ENCODE data around the gene C5. TPM values are rescaled to one million over a fixed set of nuclear protein-coding genes. Genes with fewer than 3 reads are reported as not detected.
A peak's percentile ranks its signal among the peaks of the same experiment; 100 is the strongest.

The C5 gene
- total RNA-seq, 2 experiments from 2014 or later: 3.8 to 7.9 TPM

DNA sequence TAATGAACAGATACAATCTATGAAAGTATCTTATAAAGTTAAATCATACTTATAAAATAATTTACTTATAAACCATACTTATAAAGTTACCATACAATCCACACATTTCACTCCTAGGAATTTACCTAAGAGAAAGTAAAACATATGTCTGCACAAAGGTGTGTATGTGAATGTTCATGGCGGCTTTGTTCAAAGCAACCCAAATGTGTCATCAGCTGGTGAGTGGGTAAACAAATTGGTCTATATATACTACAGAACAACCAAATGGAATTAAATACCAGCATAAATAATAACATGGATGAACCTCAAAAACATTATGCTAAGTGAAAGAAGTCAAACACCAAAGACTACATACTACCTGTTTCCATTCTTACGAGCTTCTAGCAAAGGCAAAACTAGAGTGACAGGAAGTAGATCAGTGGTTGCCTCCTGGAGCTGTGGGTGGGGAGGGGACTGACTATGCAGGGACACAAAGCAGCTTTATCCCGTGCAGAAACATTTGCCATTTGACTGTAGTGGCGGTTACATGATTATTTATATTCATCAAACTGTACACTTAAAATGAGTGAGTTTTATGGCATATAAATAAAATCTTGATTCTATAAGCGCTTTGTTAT, 134.1 kb downstream of the C5 start:
- no TSS peak for BruUV-seq (replicated peaks)
- H4K20me1 ChIP-seq (ENCODE audit: insufficient read depth, low read length): no peaks in the 10 kb centered on the region
- intact Hi-C loops (cut with micrococcal nuclease; ENCODE audit: unreplicated experiment): no loop called here
- H3K4me3 ChIP-seq (ENCODE audit: low read depth, low read length, poor library complexity, severe bottlenecking): no peak overlapping the region
- ChIA-PET POLR2A (interaction anchor here (0.8 to 2.5 kb wide), 4 partner anchors 9 to 15 kb away, joined by 3 to 15 read pairs (median 4); partner anchors contain the start of gene TRAF1), CTCF (ENCODE audit: unreplicated experiment) (no interaction called here)
- H3K9me3 ChIP-seq (ENCODE audit: low read length): no peaks in the 10 kb centered on the region
- DNase-seq (ENCODE audit: low spot score): peak; percentile 31
- peaks cover 44% of the 10 kb centered on the region for H3K36me3 ChIP-seq (ENCODE audit: insufficient read depth, low read length)
- peaks cover 25% of the 10 kb centered on the region for H3K4me1 ChIP-seq (ENCODE audit: insufficient read depth, low read length, poor library complexity, severe bottlenecking)
- H3K9me2 ChIP-seq (ENCODE audit: insufficient read depth, low read length): no peaks in the 10 kb centered on the region
- H3K4me2 ChIP-seq (ENCODE audit: low read length): peak overlapping the region; percentile 24; the same call in 1 of the 2 replicates
- no peak overlapping the region for H3K27ac ChIP-seq (ENCODE audit: low read depth, low read length, poor library complexity, severe bottlenecking)
- TF ChIP-seq, protein P1, sequence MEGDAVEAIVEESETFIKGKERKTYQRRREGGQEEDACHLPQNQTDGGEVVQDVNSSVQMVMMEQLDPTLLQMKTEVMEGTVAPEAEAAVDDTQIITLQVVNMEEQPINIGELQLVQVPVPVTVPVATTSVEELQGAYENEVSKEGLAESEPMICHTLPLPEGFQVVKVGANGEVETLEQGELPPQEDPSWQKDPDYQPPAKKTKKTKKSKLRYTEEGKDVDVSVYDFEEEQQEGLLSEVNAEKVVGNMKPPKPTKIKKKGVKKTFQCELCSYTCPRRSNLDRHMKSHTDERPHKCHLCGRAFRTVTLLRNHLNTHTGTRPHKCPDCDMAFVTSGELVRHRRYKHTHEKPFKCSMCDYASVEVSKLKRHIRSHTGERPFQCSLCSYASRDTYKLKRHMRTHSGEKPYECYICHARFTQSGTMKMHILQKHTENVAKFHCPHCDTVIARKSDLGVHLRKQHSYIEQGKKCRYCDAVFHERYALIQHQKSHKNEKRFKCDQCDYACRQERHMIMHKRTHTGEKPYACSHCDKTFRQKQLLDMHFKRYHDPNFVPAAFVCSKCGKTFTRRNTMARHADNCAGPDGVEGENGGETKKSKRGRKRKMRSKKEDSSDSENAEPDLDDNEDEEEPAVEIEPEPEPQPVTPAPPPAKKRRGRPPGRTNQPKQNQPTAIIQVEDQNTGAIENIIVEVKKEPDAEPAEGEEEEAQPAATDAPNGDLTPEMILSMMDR (conservative IDR thresholded peaks at IDR 0.05; ENCODE audit: low read length): no peak
- no peak for TF ChIP-seq EZH2phosphoT487 (IDR thresholded peaks at IDR 0.05; ENCODE audit: borderline replicate concordance, low read depth, low read length)
- no peak overlapping the region for H2AFZ ChIP-seq (ENCODE audit: low read length)
- H3K79me2 ChIP-seq (ENCODE audit: insufficient read depth, low read depth, low read length): no peaks in the 10 kb centered on the region

DNA sequence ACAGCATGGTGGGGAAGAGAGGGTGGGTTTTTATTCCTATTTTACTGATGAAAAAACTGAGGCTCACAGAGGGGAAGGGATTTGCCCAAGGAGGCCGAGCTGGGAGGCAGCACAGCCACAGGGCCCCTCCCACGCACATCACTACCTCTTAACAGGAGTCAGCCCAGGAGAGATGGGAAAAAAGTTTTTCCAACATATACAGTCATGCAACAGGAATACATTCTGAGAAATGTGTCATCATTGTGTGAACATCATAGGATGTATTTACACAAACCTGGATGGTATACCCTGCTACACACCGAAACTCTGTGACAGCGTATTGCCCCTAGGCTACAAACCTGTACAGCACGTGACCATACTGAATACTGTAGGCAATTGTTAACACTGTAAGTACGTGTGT, 135.1 kb downstream of the C5 start:
- Histone ChIP-seq H3K9me2 (ENCODE audit: insufficient read depth, low read length) (no peaks in the 10 kb centered on the region), H3K4me1 (ENCODE audit: insufficient read depth, low read length, poor library complexity, severe bottlenecking) (peaks cover 15% of the 10 kb centered on the region), H3K4me2 (ENCODE audit: low read length) (no peak overlapping the region), H3K27ac (ENCODE audit: low read depth, low read length, poor library complexity, severe bottlenecking) (no peak overlapping the region), H3K4me3 (ENCODE audit: low read depth, low read length, poor library complexity, severe bottlenecking) (no peak overlapping the region), H4K20me1 (ENCODE audit: insufficient read depth, low read length) (no peaks in the 10 kb centered on the region), H3K79me2 (ENCODE audit: insufficient read depth, low read depth, low read length) (no peaks in the 10 kb centered on the region), H3K9me3 (ENCODE audit: low read length) (no peaks in the 10 kb centered on the region), H3K36me3 (ENCODE audit: insufficient read depth, low read length) (peaks cover 50% of the 10 kb centered on the region), H2AFZ (ENCODE audit: low read length) (no peak overlapping the region)
- ChIA-PET POLR2A (interaction anchor here (2.5 kb wide), 1 partner anchor 10 kb away, joined by 15 read pairs; the partner anchor contains the start of gene TRAF1), CTCF (ENCODE audit: unreplicated experiment) (interaction anchor here (0.6 kb wide), 1 partner anchor 11 kb away, joined by 3 read pairs; no protein-coding TSS in a partner anchor)
- intact Hi-C loops (cut with micrococcal nuclease; ENCODE audit: unreplicated experiment): no loop called here
- DNase-seq (ENCODE audit: low spot score): no peak
- TF ChIP-seq, protein P1 (conservative IDR thresholded peaks at IDR 0.05; ENCODE audit: low read length): no peak
- no peak for TF ChIP-seq EZH2phosphoT487 (IDR thresholded peaks at IDR 0.05; ENCODE audit: borderline replicate concordance, low read depth, low read length)
- no TSS peak for BruUV-seq (replicated peaks)

- BruUV-seq (replicated peaks): no TSS peak
- Histone ChIP-seq H3K9me2 (ENCODE audit: insufficient read depth, low read length) (no peaks in the 10 kb centered on the region), H3K36me3 (ENCODE audit: insufficient read depth, low read length) (peaks cover 52% of the 10 kb centered on the region), H3K79me2 (ENCODE audit: insufficient read depth, low read depth, low read length) (no peaks in the 10 kb centered on the region), H4K20me1 (ENCODE audit: insufficient read depth, low read length) (no peaks in the 10 kb centered on the region), H3K9me3 (ENCODE audit: low read length) (no peaks in the 10 kb centered on the region), H2AFZ (ENCODE audit: low read length) (no peak overlapping the region), H3K27ac (ENCODE audit: low read depth, low read length, poor library complexity, severe bottlenecking) (no peak overlapping the region), H3K4me3 (ENCODE audit: low read depth, low read length, poor library complexity, severe bottlenecking) (no peak overlapping the region), H3K4me1 (ENCODE audit: insufficient read depth, low read length, poor library complexity, severe bottlenecking) (peaks cover 12% of the 10 kb centered on the region), H3K4me2 (ENCODE audit: low read length) (no peak overlapping the region)
- intact Hi-C loops (cut with micrococcal nuclease; ENCODE audit: unreplicated experiment): no loop called here
- ChIA-PET CTCF (ENCODE audit: unreplicated experiment) (interaction anchor here (0.6 kb wide), 1 partner anchor 10 kb away, joined by 3 read pairs; no protein-coding TSS in a partner anchor), POLR2A (no interaction called here)
- no peak for DNase-seq (ENCODE audit: low spot score)
- TF ChIP-seq, protein P1 (conservative IDR thresholded peaks at IDR 0.05; ENCODE audit: low read length): no peak
- no peak for TF ChIP-seq EZH2phosphoT487 (IDR thresholded peaks at IDR 0.05; ENCODE audit: borderline replicate concordance, low read depth, low read length)
These were observed 135.7 kb downstream of the C5 start for GRCh38 chr9:120914396-120914795.
